ENCODE results near the gene MAGI2.

- no peak for TF ChIP-seq EZH2 (IDR thresholded peaks at IDR 0.05; ENCODE audit: borderline replicate concordance, low read depth, low read length, severe bottlenecking)
- TF ChIP-seq, protein P1, sequence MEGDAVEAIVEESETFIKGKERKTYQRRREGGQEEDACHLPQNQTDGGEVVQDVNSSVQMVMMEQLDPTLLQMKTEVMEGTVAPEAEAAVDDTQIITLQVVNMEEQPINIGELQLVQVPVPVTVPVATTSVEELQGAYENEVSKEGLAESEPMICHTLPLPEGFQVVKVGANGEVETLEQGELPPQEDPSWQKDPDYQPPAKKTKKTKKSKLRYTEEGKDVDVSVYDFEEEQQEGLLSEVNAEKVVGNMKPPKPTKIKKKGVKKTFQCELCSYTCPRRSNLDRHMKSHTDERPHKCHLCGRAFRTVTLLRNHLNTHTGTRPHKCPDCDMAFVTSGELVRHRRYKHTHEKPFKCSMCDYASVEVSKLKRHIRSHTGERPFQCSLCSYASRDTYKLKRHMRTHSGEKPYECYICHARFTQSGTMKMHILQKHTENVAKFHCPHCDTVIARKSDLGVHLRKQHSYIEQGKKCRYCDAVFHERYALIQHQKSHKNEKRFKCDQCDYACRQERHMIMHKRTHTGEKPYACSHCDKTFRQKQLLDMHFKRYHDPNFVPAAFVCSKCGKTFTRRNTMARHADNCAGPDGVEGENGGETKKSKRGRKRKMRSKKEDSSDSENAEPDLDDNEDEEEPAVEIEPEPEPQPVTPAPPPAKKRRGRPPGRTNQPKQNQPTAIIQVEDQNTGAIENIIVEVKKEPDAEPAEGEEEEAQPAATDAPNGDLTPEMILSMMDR (IDR thresholded peaks at IDR 0.05; ENCODE audit: borderline replicate concordance, extremely low read depth, low read length, poor library complexity, severe bottlenecking) = no peak
Measured at GRCh38 chr7:78114993-78115392, 1338.5 kb downstream of the MAGI2 start.

Data from DND-41 (cell line).